Suprapubic skin (tissue), 4 donors: ENCODE measurements around the gene NOS3. TPM values are rescaled to one million over a fixed set of nuclear protein-coding genes. Genes with fewer than 3 reads are reported as not detected.

Experiments used
- DNase-seq, 2 donors: peaks; one replicate each; pipeline ENCODE4 v3.0.0-alpha.2; 2019; ENCODE audit warnings: low spot score in 2 of 2
- H3K27ac ChIP-seq: fragments of 200-600 bp; sonication (generic); one replicate; pipeline ENCODE4 v1.5.1; 2019
- H3K27me3 ChIP-seq: fragments of 200-600 bp; sonication (generic); one replicate; pipeline ENCODE4 v1.5.1; 2019
- H3K36me3 ChIP-seq: fragments of 200-600 bp; sonication (generic); one replicate; pipeline ENCODE4 v1.5.1; 2019
- H3K4me1 ChIP-seq: fragments of 200-600 bp; sonication (generic); one replicate; pipeline ENCODE4 v1.5.1; 2019
- H3K4me3 ChIP-seq: fragments of 200-600 bp; sonication (generic); one replicate; pipeline ENCODE4 v1.5.1; 2019; ENCODE audit warnings: mild to moderate bottlenecking
- H3K9me3 ChIP-seq: fragments of 200-600 bp; sonication (generic); one replicate; pipeline ENCODE4 v1.5.1; 2019
- EP300 ChIP-seq: sonication (generic); formaldehyde crosslinking; IDR thresholded peaks from one replicate; pipeline ENCODE4 v1.6.1; 2017; ENCODE audit warnings: antibody characterized with exemption
- POLR2A ChIP-seq, 2 donors: fragments of 450-650 bp; IDR thresholded peaks; one replicate each; pipeline ENCODE4 v1.6.1; 2017; ENCODE audit warnings: antibody characterized with exemption in 2 of 2, mild to moderate bottlenecking in 2 of 2, moderate library complexity in 2 of 2
- POLR2AphosphoS5 ChIP-seq, 3 donors: sonication (generic); formaldehyde crosslinking; IDR thresholded peaks; one replicate each; pipeline ENCODE4 v1.6.1; 2017; ENCODE audit warnings: antibody characterized with exemption in 3 of 3
- WGBS: methylation state at CpG from one replicate; pipeline ENCODE4 v1.1.5; 2018; 5-methylcytosine and 5-hydroxymethylcytosine counted together
- total RNA-seq, 4 donors: library from RNA; depleted of rRNA; stranded (reverse); fragments of >200 nt; gene quantifications; one replicate each; pipeline ENCODE4 v1.1.0, GENCODE V29; 2016
- TF ChIP-seq, protein P1 (sequence below), 2 donors: fragments of 200-600 bp in 1 of 2; fragments of 450-650 bp in 1 of 2; sonication (generic) in 1 of 2; IDR thresholded peaks; one replicate each; pipeline ENCODE4 v1.5.1; 2016 to 2019; ENCODE audit warnings: antibody characterized with exemption in 2 of 2, mild to moderate bottlenecking in 1 of 2, moderate library complexity in 1 of 2

Gene NOS3
- total RNA-seq, 4 donors from 2014 or later = 2.6 to 10.9 (median 6.8) TPM

DNA sequence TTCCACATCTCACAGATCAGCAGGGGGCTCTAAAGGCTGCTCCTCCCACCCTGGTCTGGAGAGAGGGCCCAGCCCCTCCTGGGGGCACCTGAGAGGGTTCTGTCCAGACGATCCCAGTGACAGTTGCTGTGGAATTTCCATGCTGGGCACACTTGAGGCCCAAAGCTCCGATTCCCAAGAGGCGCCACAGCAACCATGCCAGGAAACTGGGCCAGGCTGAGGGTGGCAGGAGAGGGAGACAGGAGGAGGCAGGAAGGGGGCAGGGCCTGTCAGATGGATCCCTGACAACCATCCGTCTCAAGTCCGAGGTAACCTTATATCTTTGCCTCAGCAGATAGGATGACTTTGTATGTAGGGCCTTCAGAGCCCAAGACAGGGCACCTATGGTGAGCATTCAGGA is 4.3 kb upstream of the NOS3 start:
- no peak overlapping the region for H3K4me3 ChIP-seq
- no peak for TF ChIP-seq POLR2A (IDR thresholded peaks at IDR 0.05)
- TF ChIP-seq, protein P1, sequence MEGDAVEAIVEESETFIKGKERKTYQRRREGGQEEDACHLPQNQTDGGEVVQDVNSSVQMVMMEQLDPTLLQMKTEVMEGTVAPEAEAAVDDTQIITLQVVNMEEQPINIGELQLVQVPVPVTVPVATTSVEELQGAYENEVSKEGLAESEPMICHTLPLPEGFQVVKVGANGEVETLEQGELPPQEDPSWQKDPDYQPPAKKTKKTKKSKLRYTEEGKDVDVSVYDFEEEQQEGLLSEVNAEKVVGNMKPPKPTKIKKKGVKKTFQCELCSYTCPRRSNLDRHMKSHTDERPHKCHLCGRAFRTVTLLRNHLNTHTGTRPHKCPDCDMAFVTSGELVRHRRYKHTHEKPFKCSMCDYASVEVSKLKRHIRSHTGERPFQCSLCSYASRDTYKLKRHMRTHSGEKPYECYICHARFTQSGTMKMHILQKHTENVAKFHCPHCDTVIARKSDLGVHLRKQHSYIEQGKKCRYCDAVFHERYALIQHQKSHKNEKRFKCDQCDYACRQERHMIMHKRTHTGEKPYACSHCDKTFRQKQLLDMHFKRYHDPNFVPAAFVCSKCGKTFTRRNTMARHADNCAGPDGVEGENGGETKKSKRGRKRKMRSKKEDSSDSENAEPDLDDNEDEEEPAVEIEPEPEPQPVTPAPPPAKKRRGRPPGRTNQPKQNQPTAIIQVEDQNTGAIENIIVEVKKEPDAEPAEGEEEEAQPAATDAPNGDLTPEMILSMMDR (IDR thresholded peaks at IDR 0.05) = no peak
- no peak for TF ChIP-seq POLR2AphosphoS5 (IDR thresholded peaks at IDR 0.05)
- no peak for TF ChIP-seq EP300
- peaks cover 12% of the 10 kb centered on the region for H3K4me1 ChIP-seq
- no peaks in the 10 kb centered on the region for H3K36me3 ChIP-seq
- H3K27ac ChIP-seq = no peak overlapping the region
- no peaks in the 10 kb centered on the region for H3K9me3 ChIP-seq
- peaks cover 29% of the 10 kb centered on the region for H3K27me3 ChIP-seq
- no peak for DNase-seq
- WGBS = 70% methylated on average over 2 of the region's 5 CpGs

DNA sequence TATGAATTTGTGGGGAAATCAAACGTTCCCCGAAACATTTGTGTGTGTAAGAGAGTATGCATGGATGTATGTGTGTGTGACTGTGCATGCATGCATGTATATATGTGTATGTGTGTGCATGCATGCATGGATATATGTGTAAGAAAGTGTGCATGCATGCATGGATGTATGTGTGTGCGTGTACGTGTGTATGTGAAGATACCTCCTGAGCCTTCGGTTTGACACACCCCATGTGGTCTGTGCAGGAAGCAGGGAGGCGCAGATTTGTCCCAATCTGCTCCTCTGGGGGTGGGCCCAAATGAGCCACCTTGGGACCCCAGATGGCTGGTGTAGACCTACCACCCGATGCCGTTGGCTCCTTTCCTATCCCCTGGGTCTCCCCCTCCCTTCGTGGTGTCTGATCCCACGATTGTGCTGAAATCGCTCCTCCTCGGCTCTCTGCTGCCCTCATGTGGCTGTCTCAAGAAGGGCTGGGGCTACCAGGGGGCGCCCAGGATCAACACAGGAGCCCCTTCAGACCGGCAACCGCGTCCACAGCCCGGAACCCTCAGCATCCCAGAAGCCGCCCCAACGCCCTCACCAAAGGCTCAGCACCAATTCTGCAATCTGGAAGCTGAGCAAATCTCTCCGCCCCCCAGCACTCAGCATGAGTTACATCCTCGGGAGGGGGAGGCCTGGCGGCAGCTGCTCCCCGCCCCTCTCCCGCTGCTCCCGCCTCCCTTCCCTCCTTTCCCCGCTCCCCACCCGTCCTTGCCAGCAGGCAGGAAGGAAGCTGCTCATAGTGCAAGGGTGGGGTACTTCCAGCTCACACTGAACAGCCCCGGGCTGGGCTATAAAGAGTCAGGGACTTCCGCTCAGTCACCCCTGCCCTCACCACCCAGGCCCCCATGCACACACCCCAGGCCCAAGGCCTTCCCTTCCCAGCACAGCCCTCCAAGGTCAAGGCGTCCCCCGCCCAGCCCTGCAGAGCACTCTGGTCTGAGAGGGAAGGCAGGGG is 2.3 kb upstream of the NOS3 start:
- H3K36me3 ChIP-seq = no peaks in the 10 kb centered on the region
- H3K9me3 ChIP-seq = no peaks in the 10 kb centered on the region
- 23% methylated on average over 17 of the region's 31 CpGs for WGBS
- peaks cover 18% of the 10 kb centered on the region for H3K27me3 ChIP-seq
- no peak for TF ChIP-seq POLR2A (IDR thresholded peaks at IDR 0.05)
- TF ChIP-seq, protein P1 (IDR thresholded peaks at IDR 0.05) = peak; percentile 57 to 74
- peak overlapping the region; percentile 20 for H3K27ac ChIP-seq
- H3K4me1 ChIP-seq = peaks cover 12% of the 10 kb centered on the region
- peak in 1 of 2 donors; percentile 81 for DNase-seq
- H3K4me3 ChIP-seq = no peak overlapping the region

DNA sequence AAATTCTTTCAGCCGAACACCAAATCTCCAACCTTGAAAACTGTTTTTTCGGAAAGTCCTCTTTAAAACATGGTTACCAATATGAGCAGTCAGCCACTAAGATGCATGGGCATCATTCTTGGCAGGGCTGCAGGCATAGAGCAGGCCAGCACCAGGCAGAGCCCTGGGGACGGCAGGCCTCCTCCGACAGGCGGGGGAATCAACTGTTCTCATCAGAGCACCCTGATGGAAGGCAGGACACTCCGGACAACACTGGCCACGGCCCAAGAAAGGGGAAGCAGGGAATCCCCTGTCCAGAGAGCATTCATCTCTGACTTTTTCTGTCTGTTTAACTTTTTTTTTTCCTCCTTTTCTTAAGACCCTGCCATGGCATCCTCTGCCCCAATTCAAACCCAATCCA is 1.4 kb upstream of the NOS3 start:
- Histone ChIP-seq H3K27me3 (peaks cover 18% of the 10 kb centered on the region), H3K9me3 (no peaks in the 10 kb centered on the region), H3K4me3 (no peak overlapping the region), H3K27ac (peak overlapping the region; percentile 20), H3K36me3 (no peaks in the 10 kb centered on the region), H3K4me1 (peaks cover 12% of the 10 kb centered on the region)
- no peak for DNase-seq
- TF ChIP-seq EP300 = no peak
- no peak for TF ChIP-seq POLR2A (IDR thresholded peaks at IDR 0.05)
- no peak for TF ChIP-seq POLR2AphosphoS5 (IDR thresholded peaks at IDR 0.05)
- TF ChIP-seq, protein P1 (IDR thresholded peaks at IDR 0.05) = no peak
- WGBS = 51% methylated on average over 7 of the region's 7 CpGs

DNA sequence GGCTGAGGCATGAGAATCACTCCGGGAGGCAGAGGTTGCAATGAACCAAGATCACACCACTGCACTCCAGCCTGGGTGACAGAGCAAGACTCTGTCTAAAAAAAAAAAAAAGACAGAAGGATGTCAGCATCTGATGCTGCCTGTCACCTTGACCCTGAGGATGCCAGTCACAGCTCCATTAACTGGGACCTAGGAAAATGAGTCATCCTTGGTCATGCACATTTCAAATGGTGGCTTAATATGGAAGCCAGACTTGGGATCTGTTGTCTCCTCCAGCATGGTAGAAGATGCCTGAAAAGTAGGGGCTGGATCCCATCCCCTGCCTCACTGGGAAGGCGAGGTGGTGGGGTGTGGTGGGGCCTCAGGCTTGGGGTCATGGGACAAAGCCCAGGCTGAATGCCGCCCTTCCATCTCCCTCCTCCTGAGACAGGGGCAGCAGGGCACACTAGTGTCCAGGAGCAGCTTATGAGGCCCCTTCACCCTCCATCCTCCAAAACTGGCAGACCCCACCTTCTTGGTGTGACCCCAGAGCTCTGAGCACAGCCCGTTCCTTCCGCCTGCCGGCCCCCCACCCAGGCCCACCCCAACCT is 1.3 kb downstream of the NOS3 start:
- WGBS = 84% methylated on average over 6 of the region's 6 CpGs
- no peaks in the 10 kb centered on the region for H3K36me3 ChIP-seq
- H3K27ac ChIP-seq = no peak overlapping the region
- TF ChIP-seq POLR2A (IDR thresholded peaks at IDR 0.05) (no peak), EP300 (no peak), POLR2AphosphoS5 (IDR thresholded peaks at IDR 0.05) (no peak)
- TF ChIP-seq, protein P1 (IDR thresholded peaks at IDR 0.05) = no peak
- H3K27me3 ChIP-seq = peaks cover 10% of the 10 kb centered on the region
- peaks cover 21% of the 10 kb centered on the region for H3K4me1 ChIP-seq
- DNase-seq = no peak
- no peak overlapping the region for H3K4me3 ChIP-seq
- H3K9me3 ChIP-seq = no peaks in the 10 kb centered on the region

DNA sequence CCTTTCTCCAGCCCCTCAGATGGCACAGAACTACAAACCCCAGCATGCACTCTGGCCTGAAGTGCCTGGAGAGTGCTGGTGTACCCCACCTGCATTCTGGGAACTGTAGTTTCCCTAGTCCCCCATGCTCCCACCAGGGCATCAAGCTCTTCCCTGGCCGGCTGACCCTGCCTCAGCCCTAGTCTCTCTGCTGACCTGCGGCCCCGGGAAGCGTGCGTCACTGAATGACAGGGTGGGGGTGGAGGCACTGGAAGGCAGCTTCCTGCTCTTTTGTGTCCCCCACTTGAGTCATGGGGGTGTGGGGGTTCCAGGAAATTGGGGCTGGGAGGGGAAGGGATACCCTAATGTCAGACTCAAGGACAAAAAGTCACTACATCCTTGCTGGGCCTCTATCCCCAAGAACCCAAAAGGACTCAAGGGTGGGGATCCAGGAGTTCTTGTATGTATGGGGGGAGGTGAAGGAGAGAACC is 2.1 kb downstream of the NOS3 start:
- Histone ChIP-seq H3K27ac (no peak overlapping the region), H3K36me3 (no peaks in the 10 kb centered on the region), H3K9me3 (no peaks in the 10 kb centered on the region), H3K27me3 (peaks cover 4% of the 10 kb centered on the region), H3K4me1 (peaks cover 21% of the 10 kb centered on the region), H3K4me3 (peak overlapping the region; percentile 17)
- no peak for DNase-seq
- WGBS = 20% methylated on average over 5 of the region's 5 CpGs
- TF ChIP-seq EP300 (no peak), POLR2A (IDR thresholded peaks at IDR 0.05) (no peak), POLR2AphosphoS5 (IDR thresholded peaks at IDR 0.05) (no peak)
- TF ChIP-seq, protein P1 (IDR thresholded peaks at IDR 0.05) = no peak
